Right renal cortex interstitium (tissue), 3 donors: ENCODE measurements around the gene PIGZ. TPM values are rescaled to one million over a fixed set of nuclear protein-coding genes. Genes with fewer than 3 reads are reported as not detected.

Source experiments
- DNase-seq, 3 donors: peaks; one replicate each; pipeline ENCODE4 v3.0.0-alpha.2; 2013; ENCODE audit warnings: low read depth in 3 of 3, low spot score in 2 of 3
- polyA plus RNA-seq, 3 donors: library from polyadenylated mRNA; unstranded; fragments of 120-200 nt; gene quantifications; one replicate each; pipeline ENCODE4 v1.2.1, GENCODE V29; 2013; ENCODE audit not compliant: insufficient read length in 3 of 3

PIGZ gene
- polyA plus RNA-seq, 3 donors, result 0.79 to 1.5 (median 1.1) TPM

GRCh38 chr3:196985298-196985697 is 16.7 kb upstream of the PIGZ start:
- DNase-seq, result no peak

GRCh38 chr3:196983186-196983585 is 14.6 kb upstream of the PIGZ start:
- no peak for DNase-seq

- no peak for DNase-seq
Measured at GRCh38 chr3:196981657-196982056, 13.0 kb upstream of the PIGZ start.

GRCh38 chr3:196979545-196979944 is 10.9 kb upstream of the PIGZ start:
- no peak for DNase-seq

DNA sequence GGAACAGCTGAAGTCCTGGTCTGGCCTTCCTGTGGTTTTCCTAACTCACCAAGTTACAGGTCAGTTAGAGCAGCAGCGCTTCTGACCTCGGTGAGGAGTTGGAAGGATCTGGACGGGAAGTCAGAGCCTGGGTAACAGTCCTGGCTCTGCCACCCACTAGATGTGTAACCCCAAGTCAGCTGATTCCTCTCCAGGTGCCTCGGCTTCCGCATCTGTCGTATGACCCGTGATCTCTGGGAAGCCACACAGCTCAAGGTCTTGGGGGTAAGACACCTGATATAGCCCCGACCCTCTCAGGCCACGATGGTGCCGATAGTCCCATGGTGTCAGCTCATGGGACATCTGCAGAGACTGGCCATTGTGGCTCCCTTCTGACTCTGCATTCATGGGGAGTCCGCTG is 8.3 kb upstream of the PIGZ start:
- DNase-seq, result no peak

DNA sequence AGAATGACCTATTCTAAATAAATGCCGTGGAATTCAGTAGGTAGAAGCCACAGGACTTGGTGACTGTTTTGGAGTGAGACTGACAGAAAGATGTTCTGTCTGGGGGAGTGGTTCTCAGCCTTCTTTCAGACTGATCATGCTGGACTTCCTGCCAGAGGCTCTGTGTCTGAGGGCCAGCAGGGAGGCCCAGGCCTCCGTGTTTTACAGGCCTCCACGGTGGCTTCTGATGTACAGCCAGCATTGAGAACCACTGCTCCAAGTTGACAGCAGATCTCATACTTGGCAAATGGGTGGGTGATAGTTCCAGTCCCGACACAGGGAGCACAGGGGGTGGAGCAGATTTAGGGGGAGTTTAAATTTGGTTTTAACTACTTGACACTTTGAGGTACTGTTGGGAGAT is 6.7 kb upstream of the PIGZ start:
- DNase-seq, result no peak

- DNase-seq, result no peak
Measured at GRCh38 chr3:196974661-196975060, 6.0 kb upstream of the PIGZ start.

DNA sequence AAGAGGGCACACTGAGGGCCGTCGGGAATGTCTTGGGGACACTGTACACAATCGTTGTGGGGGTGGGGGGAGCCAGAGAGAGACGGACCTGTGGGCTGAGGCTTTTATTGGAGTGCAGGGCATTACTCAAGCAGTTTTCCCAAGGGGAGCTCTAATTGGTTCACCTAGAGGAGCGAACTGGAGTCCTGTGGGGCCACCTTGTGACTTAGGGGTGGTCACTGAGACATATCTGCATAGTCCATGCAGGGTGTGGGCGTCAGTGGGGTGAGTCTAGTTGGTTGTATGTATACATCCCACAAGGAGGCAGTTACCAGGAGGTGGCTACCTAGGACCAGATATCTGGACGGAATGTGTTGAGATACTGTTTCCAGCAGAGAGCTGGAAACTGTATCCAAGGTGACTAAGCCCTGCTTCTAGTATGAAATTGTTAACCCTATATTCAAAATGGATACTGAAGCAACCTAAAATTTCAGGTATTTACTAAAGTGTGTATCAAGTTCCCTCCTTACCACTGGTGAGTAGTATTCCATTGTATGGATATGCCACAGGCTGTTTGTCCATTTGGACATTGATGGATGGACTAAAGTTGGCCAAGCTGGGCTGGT is 2.6 kb upstream of the PIGZ start:
- no peak for DNase-seq

DNA sequence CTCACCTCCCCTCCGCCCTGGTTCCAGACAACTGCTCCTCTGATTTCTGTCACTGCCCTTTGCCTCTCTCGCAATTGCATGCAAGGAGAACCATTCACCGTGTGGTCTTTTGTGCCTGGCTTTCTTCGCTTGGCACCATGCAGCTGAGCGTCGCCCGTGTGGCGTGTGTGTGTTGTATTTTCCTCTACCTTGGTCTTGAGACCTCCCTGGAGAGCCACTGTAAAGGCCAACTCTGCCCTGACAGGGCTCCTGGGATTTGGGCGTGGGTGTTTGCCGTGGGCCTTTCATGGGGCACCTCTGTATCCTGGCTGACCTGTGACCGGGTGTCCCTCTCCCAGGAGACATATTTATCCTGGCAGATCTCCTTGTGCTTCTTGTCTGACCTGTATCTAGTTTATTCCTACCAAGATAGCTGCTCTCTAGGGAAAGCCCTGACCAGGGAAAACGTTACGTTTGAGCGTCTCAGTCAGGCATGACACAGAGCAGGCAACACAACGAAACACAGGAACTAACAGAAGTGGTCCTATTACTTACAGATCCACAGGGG is 2.0 kb upstream of the PIGZ start:
- no peak for DNase-seq

DNA sequence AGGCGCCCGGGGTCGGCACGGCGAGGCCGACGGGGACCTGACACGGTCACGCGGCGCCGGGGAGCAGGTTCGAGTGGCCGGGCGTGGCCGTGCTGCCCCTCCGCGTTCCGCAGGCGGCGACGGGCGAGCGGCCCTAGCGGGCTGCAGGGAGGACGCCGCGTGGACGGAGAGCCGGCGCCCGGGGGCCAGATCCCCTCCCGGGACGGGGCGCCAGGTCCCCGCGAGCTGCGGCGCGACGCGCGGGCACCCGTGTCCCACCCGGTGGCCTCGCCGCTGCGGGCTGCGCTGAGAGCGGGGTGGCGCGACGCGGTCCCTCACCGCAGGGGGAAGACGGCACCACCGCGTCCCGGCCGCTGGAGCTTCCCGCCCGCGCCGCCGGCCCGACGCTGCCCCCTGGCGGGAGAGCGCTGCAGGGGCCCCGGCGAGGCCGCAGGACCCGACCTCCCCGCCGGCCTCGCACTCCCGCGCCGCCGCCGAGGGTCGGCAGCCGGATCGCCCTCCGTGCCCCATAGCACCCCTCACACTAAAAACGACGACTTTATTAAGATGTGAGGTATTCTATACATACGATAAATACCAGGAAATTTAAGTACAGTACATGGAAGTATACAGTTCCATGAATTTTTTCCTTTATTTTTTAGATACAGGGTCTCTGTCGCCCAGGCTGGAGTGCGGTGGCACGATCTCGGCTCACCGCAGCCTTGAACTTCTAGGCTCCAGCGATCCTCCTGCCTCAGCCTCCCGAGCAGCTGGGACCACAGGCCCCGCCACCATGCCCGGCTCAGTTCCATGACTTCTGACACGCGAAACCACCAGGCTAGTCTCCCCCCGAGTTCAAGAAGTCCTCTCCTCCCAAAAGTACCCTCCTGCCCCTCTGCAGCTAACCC is 1.3 kb upstream of the PIGZ start:
- peak in 1 of 3 donors; percentile 36 for DNase-seq

DNA sequence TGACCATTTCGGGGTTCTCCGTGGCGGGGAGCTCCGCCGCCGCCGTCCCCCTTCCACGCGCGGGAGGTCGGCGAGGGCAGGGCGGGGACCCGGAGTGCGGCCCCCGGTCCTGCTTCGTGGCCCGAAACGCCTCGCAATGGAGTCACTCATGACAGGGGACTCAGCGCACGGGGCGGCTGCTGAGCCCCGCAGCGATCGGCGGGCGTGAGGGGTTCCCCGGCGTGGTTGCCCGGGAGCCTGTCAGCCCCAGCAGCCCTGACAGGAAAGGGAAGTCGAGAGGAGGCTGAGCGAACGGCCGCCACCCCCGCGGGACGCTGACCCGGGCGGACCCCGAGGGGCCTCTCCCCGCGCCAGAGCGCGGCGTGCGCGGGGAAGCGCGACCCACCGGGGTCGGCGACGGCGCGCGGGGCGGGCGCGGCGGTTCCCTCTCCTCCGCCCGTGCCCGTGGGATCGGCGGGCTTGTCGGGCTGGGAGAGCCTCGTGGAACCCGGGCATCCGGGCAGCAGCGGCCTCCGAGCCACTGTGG is 564 bp upstream of the PIGZ start:
- no peak for DNase-seq

GRCh38 chr3:196967412-196968232 is 1.0 kb downstream of the PIGZ start:
- DNase-seq, result no peak

GRCh38 chr3:196966526-196967401 is 1.9 kb downstream of the PIGZ start:
- no peak for DNase-seq

DNA sequence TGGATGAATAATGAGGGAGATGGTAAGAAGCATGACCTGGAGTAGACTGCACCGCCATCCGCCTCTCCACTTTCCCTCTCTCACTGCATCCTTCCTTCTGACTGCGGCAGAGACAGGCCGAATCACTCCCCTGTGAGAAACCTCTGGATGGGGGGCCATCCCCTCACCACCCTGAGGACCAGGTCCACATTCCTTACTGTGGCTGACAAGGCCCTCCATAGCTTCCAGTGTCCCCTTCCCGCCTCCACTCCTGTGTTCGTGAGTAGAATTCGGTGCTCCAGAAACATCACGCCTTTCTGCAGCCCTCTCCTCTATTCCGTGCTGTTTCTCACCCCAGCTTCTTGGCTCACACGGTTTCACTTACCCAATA is 2.8 kb downstream of the PIGZ start:
- no peak for DNase-seq

DNA sequence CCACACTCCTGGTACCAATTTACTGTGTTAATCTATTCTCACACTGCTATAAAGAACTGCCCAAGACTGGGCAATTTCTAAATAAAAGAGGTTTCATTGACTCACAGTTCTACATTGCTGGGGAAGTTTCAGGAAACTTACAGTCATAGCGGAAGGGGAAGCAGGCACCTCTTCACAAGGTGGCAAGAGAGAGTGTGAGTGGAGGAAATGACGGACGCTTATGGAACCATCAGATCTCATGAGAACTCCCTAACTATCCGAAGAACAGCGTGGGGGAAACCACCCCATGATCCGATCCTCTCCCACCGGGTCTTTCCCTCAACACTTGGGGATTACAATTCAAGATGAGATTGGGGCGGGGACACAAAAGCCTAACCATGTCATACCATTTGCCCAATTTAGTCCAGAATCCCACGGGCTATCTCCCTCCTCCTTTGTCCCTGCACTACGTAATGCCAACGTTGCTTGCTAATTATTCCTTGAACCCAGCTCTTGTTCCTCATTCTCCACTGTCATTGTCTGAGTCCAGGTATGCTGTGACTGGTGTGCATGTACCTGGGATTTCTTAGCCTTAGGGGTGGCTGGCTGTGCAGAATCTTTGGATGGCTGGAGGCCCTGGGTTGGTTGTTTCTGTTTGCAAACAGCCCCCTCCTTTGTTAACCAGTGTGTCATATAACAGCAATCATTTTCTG is 3.4 kb downstream of the PIGZ start:
- DNase-seq, result no peak

DNA sequence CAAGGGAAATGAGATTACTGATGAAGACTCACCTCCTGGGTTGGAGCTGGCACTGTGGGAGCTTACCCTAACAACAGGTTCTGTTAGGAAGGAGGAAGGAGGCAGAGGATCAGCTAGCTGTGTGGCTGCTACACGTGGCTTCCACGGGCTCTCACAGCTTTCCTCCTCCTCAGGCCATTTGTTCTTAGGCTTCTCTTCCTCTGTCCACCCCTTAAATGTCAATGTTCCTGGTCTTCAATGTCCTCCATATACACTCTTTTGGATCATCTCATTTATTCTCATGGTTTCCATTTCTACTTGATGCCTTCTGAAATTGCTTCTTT is 5.0 kb downstream of the PIGZ start:
- DNase-seq, result no peak

- no peak for DNase-seq
Measured at GRCh38 chr3:196962930-196963630, 5.6 kb downstream of the PIGZ start.

GRCh38 chr3:196962108-196962929 is 6.3 kb downstream of the PIGZ start:
- DNase-seq, result no peak
